Panc1 (cell line): ENCODE results near the gene DPP9. TPM values are rescaled to one million over a fixed set of nuclear protein-coding genes. Genes with fewer than 3 reads are reported as not detected.
"Not testable (repeated sequence)": the region's sequence is repeated elsewhere in the genome, so short reads cannot be mapped to it uniquely, and the experiment has no call there.

Source experiments
- ATAC-seq: fragments of 200-7000 bp; cut with Tn5 transposase; 2 replicates; pipeline ENCODE4 v1.9.1; 2020; ENCODE audit warnings: mild to moderate bottlenecking, moderate library complexity
- BruUV-seq: library from RNA; stranded (reverse); fragments of 400-500 nt; replicated peaks from 2 replicates; lab custom pipeline; 2021; lab: Mats Ljungman, UMichigan
- CTCF ChIA-PET: fragments of 300-600 bp; sonication (Branson Sonifier 250); formaldehyde crosslinking; loops from one replicate; lab custom pipeline; 2022; ENCODE audit warnings: antibody characterized with exemption; lab: Charles Lee
- POLR2A ChIA-PET: fragments of 300-600 bp; sonication (Branson Sonifier 250); formaldehyde crosslinking; loops from one replicate; lab custom pipeline; 2022; ENCODE audit warnings: antibody characterized with exemption; lab: Charles Lee
- DNase-seq: peaks from one replicate; pipeline ENCODE4 v3.0.0-alpha.2; 2010; ENCODE audit warnings: low read depth, low spot score
- H3K27ac ChIP-seq: 2 replicates; pipeline ENCODE4 v1.5.1; 2011; ENCODE audit warnings: mild to moderate bottlenecking, low read length, inconsistent platforms
- H3K27me3 ChIP-seq: fragments of 200-500 bp; sonication (Bioruptor generic); 2 replicates; pipeline ENCODE4 v1.6.0; 2014; ENCODE audit warnings: low read length, inconsistent platforms; ENCODE audit not compliant: control insufficient read depth, insufficient read depth
- H3K36me3 ChIP-seq: fragments of 200-500 bp; sonication (Bioruptor generic); 2 replicates; pipeline ENCODE4 v1.5.1; 2014; ENCODE audit warnings: inconsistent platforms, mild to moderate bottlenecking, low read length, moderate library complexity; ENCODE audit not compliant: control insufficient read depth, insufficient read depth
- H3K4me1 ChIP-seq: 2 replicates; pipeline ENCODE4 v1.5.1; 2011; ENCODE audit warnings: inconsistent platforms, mild to moderate bottlenecking, low read length, moderate library complexity; ENCODE audit not compliant: control insufficient read depth, insufficient read depth
- H3K4me3 ChIP-seq, 2 experiments: 2 replicates each; pipeline ENCODE4 v1.5.1; 2011 to 2012; ENCODE audit warnings: low read depth in 2 of 2, low read length in 2 of 2, mild to moderate bottlenecking in 2 of 2, inconsistent platforms in 1 of 2, moderate library complexity in 1 of 2
- H3K9me3 ChIP-seq: fragments of 200-500 bp; sonication (Bioruptor generic); 2 replicates; pipeline ENCODE4 v1.5.1; 2014; ENCODE audit warnings: low read depth, mild to moderate bottlenecking, inconsistent platforms, low read length, moderate library complexity; ENCODE audit not compliant: control insufficient read depth, insufficient read depth
- POLR2AphosphoS5 ChIP-seq: IDR thresholded peaks from 2 replicates; pipeline ENCODE4 v1.6.1; 2012; ENCODE audit warnings: mild to moderate bottlenecking, low read depth, low read length, moderate library complexity
- SIN3A ChIP-seq: IDR thresholded peaks from 2 replicates; pipeline ENCODE4 v1.6.1; 2012; ENCODE audit warnings: low read depth, mild to moderate bottlenecking, low read length, moderate library complexity, borderline replicate concordance; ENCODE audit not compliant: insufficient read depth
- TCF7L2 ChIP-seq: IDR thresholded peaks from 2 replicates; pipeline ENCODE4 v1.6.1; 2011; ENCODE audit warnings: mild to moderate bottlenecking, low read depth, low read length, inconsistent platforms
- in situ Hi-C: cut with HindIII; loops from 2 replicates; pipeline ENCODE4 v1.10.0; 2016; ENCODE audit warnings: low sequenced_read_pairs, low pct_unique_long_range_greater_than_20kb
- intact Hi-C: fragments of 100-400 bp; cut with micrococcal nuclease; formaldehyde crosslinking; loops from one replicate; pipeline ENCODE4 v1.10.0; 2022; ENCODE audit not compliant: unreplicated experiment
- total RNA-seq: library from RNA; stranded (reverse); gene quantifications from one replicate; pipeline ENCODE4 v1.2.1, GENCODE V29; 2021; ENCODE audit not compliant: unreplicated experiment
- TF ChIP-seq, protein P1 (sequence below): fragments of 450-650 bp; IDR thresholded peaks from 2 replicates; pipeline ENCODE4 v1.5.1; 2017; ENCODE audit warnings: mild to moderate bottlenecking
- TF ChIP-seq, protein P2 (sequence below), 2 experiments: IDR thresholded peaks; 2 replicates each; pipeline ENCODE4 v1.6.1; 2011 to 2012; ENCODE audit warnings: low read depth in 2 of 2, control low read depth in 1 of 2, low read length in 1 of 2, mild to moderate bottlenecking in 1 of 2, moderate library complexity in 1 of 2; ENCODE audit not compliant: insufficient read depth in 1 of 2

Gene DPP9
- total RNA-seq, 1 experiment from 2014 or later, result 108 TPM

DNA sequence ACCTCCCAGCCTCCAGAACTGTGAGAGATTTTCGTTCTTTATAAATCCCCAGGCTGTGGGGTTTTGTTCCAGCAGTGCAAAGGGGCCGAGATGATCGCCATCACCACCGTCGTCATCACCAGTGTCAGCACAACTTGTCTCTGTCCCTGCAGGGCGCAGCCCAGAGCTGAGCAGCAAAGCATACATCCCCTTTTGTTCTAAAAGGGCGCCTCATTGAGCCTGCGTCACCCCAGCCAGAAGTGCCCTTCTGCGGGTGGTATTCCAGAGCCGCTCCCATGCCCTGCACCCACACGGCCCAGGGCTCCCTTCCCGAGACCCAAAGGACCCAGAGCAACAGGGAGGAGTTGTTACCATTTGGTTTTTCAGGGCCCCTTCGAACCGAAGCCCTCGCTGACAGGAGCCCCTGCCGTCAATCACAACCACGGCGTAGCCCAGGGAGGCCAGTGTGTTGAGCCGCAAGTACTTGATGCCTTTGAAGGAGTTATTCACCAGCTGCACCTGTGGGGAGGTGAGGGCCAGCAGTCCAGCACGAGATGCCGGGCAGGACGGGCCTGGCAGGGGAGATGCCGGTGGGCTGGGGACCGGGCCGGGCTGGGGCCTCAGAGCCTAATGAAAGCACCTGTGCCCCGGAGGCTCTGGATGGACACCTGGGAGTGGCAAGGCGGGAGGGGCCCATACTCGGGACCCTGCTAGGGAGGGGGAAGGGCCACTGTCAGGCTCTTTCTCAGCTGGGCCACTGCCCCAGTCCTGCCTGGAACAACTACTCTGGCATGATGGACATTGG is 39.1 kb downstream of the DPP9 start:
- DNase-seq, result no peak
- BruUV-seq, result no TSS peak
- Histone ChIP-seq H3K36me3 (no peaks in the 10 kb centered on the region), H3K4me1 (no peaks in the 10 kb centered on the region), H3K9me3 (no peaks in the 10 kb centered on the region), H3K27me3 (no peaks in the 10 kb centered on the region), H3K27ac (no peak overlapping the region), H3K4me3 (no peak overlapping the region)
- in situ Hi-C loops (no loop called here), intact Hi-C loops (no loop called here)
- TF ChIP-seq TCF7L2, result no peak
- no peak for TF ChIP-seq POLR2AphosphoS5
- TF ChIP-seq SIN3A, result no peak
- TF ChIP-seq, protein P1, sequence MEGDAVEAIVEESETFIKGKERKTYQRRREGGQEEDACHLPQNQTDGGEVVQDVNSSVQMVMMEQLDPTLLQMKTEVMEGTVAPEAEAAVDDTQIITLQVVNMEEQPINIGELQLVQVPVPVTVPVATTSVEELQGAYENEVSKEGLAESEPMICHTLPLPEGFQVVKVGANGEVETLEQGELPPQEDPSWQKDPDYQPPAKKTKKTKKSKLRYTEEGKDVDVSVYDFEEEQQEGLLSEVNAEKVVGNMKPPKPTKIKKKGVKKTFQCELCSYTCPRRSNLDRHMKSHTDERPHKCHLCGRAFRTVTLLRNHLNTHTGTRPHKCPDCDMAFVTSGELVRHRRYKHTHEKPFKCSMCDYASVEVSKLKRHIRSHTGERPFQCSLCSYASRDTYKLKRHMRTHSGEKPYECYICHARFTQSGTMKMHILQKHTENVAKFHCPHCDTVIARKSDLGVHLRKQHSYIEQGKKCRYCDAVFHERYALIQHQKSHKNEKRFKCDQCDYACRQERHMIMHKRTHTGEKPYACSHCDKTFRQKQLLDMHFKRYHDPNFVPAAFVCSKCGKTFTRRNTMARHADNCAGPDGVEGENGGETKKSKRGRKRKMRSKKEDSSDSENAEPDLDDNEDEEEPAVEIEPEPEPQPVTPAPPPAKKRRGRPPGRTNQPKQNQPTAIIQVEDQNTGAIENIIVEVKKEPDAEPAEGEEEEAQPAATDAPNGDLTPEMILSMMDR, result no peak
- TF ChIP-seq, protein P2, sequence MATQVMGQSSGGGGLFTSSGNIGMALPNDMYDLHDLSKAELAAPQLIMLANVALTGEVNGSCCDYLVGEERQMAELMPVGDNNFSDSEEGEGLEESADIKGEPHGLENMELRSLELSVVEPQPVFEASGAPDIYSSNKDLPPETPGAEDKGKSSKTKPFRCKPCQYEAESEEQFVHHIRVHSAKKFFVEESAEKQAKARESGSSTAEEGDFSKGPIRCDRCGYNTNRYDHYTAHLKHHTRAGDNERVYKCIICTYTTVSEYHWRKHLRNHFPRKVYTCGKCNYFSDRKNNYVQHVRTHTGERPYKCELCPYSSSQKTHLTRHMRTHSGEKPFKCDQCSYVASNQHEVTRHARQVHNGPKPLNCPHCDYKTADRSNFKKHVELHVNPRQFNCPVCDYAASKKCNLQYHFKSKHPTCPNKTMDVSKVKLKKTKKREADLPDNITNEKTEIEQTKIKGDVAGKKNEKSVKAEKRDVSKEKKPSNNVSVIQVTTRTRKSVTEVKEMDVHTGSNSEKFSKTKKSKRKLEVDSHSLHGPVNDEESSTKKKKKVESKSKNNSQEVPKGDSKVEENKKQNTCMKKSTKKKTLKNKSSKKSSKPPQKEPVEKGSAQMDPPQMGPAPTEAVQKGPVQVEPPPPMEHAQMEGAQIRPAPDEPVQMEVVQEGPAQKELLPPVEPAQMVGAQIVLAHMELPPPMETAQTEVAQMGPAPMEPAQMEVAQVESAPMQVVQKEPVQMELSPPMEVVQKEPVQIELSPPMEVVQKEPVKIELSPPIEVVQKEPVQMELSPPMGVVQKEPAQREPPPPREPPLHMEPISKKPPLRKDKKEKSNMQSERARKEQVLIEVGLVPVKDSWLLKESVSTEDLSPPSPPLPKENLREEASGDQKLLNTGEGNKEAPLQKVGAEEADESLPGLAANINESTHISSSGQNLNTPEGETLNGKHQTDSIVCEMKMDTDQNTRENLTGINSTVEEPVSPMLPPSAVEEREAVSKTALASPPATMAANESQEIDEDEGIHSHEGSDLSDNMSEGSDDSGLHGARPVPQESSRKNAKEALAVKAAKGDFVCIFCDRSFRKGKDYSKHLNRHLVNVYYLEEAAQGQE (IDR thresholded peaks at IDR 0.05; ENCODE audit: insufficient read depth in 1 of 2, low read depth in 2 of 2, low read length in 1 of 2), result no peak
- 0 out of 2 replicates have a peak, but pooled peaks have one; percentile 6 for ATAC-seq
- CTCF ChIA-PET, result no interaction called here
- POLR2A ChIA-PET, result no interaction called here

DNA sequence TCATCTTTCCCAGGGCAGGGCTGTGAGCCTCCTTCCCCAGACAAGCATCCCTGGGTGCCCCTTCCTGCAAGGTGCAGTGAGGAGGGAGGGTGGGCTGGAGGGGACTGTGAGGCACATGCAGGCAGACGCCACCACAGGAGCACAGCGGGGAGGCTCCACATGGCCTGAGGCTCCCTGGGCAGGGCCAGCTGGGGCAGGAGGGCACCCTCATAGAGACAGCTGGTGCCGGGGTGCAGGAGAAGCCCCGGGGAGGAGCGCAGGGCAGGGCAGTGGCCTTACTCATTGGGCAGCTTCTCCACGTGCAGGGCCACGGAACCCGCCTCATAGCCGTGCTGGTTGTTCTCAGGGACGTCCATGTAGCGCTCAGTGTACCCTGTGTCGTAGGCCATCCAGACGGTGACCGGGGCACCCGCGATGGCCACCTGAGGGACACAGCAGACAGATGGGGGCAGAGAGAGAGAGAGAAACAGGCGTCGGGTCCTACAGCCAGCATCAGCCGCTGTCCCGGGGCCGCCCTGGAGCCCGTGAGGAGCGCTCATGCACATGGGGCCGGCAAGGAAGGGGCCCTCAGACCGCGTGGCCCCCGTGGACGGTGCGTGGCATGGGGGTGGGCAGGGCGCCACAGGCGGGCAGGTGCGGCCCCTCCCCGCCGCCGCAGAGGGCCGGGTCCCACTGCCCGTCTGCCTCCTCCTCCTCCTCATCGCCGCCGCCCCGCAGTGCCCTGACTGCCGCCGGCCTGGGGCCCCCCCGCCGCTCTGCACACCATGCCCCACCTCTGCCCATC is 41.0 kb downstream of the DPP9 start:
- Histone ChIP-seq H3K27me3 (no peaks in the 10 kb centered on the region), H3K4me1 (no peaks in the 10 kb centered on the region), H3K9me3 (no peaks in the 10 kb centered on the region), H3K4me3 (no peak overlapping the region), H3K27ac (no peak overlapping the region), H3K36me3 (0 out of 2 replicates have a peak, but pooled peaks cover 2% of the 10 kb centered on the region)
- in situ Hi-C loops, result no loop called here
- no peak for ATAC-seq
- TF ChIP-seq POLR2AphosphoS5, result no peak
- TF ChIP-seq, protein P1, result no peak
- TF ChIP-seq SIN3A, result no peak
- TF ChIP-seq, protein P2 (IDR thresholded peaks at IDR 0.05; ENCODE audit: insufficient read depth in 1 of 2, low read depth in 2 of 2, low read length in 1 of 2), result no peak
- TF ChIP-seq TCF7L2, result no peak
- no TSS peak for BruUV-seq
- CTCF ChIA-PET, result no interaction called here
- POLR2A ChIA-PET, result no interaction called here
- intact Hi-C loops, result no loop called here
- no peak for DNase-seq

DNA sequence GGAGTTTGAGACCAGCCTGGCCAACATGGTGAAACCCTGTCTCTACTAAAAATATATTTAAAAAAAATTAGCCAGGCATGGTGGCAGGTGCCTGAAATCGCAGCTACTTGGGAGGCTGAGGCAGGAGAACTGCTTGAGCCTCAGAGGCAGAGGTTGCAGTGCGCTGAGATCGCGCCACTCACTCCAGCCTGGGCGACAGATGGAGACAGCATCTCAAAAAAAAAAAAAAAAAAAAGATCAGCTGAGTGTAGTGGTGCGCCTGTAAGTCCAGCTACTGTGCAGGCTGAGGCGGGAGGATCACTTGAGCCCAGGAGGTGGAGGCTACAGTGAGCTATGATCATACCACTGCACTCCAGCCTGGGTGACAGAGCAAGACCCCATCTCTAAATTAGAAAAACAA is 43.6 kb downstream of the DPP9 start:
- H3K27ac ChIP-seq, H3K36me3 ChIP-seq, intact Hi-C loops, BruUV-seq, in situ Hi-C loops, DNase-seq, H3K4me3 ChIP-seq, CTCF ChIA-PET, H3K9me3 ChIP-seq, ATAC-seq, H3K27me3 ChIP-seq, H3K4me1 ChIP-seq: not testable (repeated sequence)
- POLR2A ChIA-PET, result interaction anchor here (0.7 kb wide), 1 partner anchor 133 kb away, joined by 8 read pairs; no protein-coding TSS in a partner anchor
